ENCODE measurements around the gene SCAF1. TPM values are rescaled to one million over a fixed set of nuclear protein-coding genes. Genes with fewer than 3 reads are reported as not detected.
A peak's percentile ranks its signal among the peaks of the same experiment; 100 is the strongest.

The SCAF1 gene
- total and polyA plus RNA-seq, 9 of the 15 experiments (the other 6 are each of a cell fraction or from before 2014, with no cell fraction given) = 0.20 to 79.0 (median 4.9) TPM

- TF ChIP-seq CBFB (CRISPR knock-in tag; IDR thresholded peaks at IDR 0.05) = 0 out of 2 replicates have a peak, but pooled peaks have one; percentile 27
- TF ChIP-seq NCOR1 (IDR thresholded peaks at IDR 0.05) = no peak; the same call in 1 of the 2 replicates
- TF ChIP-seq TARDBP (IDR thresholded peaks at IDR 0.05) = 0 out of 2 replicates have a peak, but pooled peaks have one; percentile 18
- TF ChIP-seq SREBF1 (IDR thresholded peaks at IDR 0.05; ENCODE audit: borderline replicate concordance, low read depth, low read length) = 0 out of 2 replicates have a peak, but pooled peaks have one; percentile 19
- no peak for TF ChIP-seq ZNF644 (tag; IDR thresholded peaks at IDR 0.05; ENCODE audit: low read depth)
- TF ChIP-seq ELF2 (CRISPR knock-in tag; IDR thresholded peaks at IDR 0.05) = peak; percentile 65; the same call in 1 of the 2 replicates
- TF ChIP-seq SIN3B (IDR thresholded peaks at IDR 0.05; ENCODE audit: low read depth) = no peak
- TF ChIP-seq ATF7 (IDR thresholded peaks at IDR 0.05) = peak; percentile 89
- TF ChIP-seq GABPB2 (CRISPR knock-in tag; conservative IDR thresholded peaks at IDR 0.05) = no peak
- peak; percentile 99 for TF ChIP-seq ZBTB40 (IDR thresholded peaks at IDR 0.05)
- TF ChIP-seq ZBTB40 (CRISPR knock-in tag; IDR thresholded peaks at IDR 0.05) = peak; percentile 97
- peak; percentile 52; the same call in 1 of the 2 replicates for TF ChIP-seq HLTF (IDR thresholded peaks at IDR 0.05)
- 0 out of 2 replicates have a peak, but pooled peaks have one; percentile 31 for TF ChIP-seq ZSCAN32 (CRISPR knock-in tag; IDR thresholded peaks at IDR 0.05)
- peak; percentile 29; the same call in 1 of the 2 replicates for TF ChIP-seq ZZZ3 (IDR thresholded peaks at IDR 0.05)
- TF ChIP-seq ZFX (CRISPR knock-in tag; IDR thresholded peaks at IDR 0.05) = peak; percentile 29; the same call in 1 of the 2 replicates
These were observed 23.5 kb downstream of the SCAF1 start, which contains the start of the genes BCL2L12 and IRF3 (continued) for GRCh38 chr19:49665351-49666119.

Measured in K562 (cell line).